Left ventricle myocardium inferior (tissue), 1 donor: ENCODE measurements around the gene KIAA1958. TPM values are rescaled to one million over a fixed set of nuclear protein-coding genes. Genes with fewer than 3 reads are reported as not detected.

Experiments used
- DNase-seq: peaks from one replicate; pipeline ENCODE4 v3.0.0-alpha.2; 2020
- H3K27ac ChIP-seq: fragments of 200-600 bp; replicated peaks from 2 replicates; pipeline ENCODE4 v1.8.0; 2021
- H3K27me3 ChIP-seq: fragments of 200-600 bp; 2 replicates; pipeline ENCODE4 v1.8.0; 2021; ENCODE audit warnings: low read depth
- H3K36me3 ChIP-seq: fragments of 200-600 bp; 2 replicates; pipeline ENCODE4 v1.8.0; 2021
- H3K4me1 ChIP-seq: fragments of 200-600 bp; 2 replicates; pipeline ENCODE4 v1.8.0; 2021
- H3K4me3 ChIP-seq: fragments of 200-600 bp; 2 replicates; pipeline ENCODE4 v1.8.0; 2021; ENCODE audit warnings: mild to moderate bottlenecking, moderate library complexity
- H3K9me3 ChIP-seq: fragments of 200-600 bp; replicated peaks from 2 replicates; pipeline ENCODE4 v1.8.0; 2021
- CTCF ChIP-seq: fragments of 200-600 bp; IDR thresholded peaks from 2 replicates; pipeline ENCODE4 v1.8.0; 2021; ENCODE audit warnings: antibody characterized with exemption, mild to moderate bottlenecking, borderline replicate concordance
- intact Hi-C: fragments of 100-400 bp; cut with micrococcal nuclease; formaldehyde crosslinking; loops from one replicate; pipeline ENCODE4 v1.11.0; 2022
- total RNA-seq: library from RNA; stranded (reverse); fragmentation: NEBNext Ultra II Directional; extraction: Animal tissue kit (Norgen Biotek cat#: 25700); gene quantifications from one replicate; pipeline ENCODE4 v1.2.1, GENCODE V29; 2021
- donor health status: DM: no; HTN: yes; CAD: no; lungs with severe emphysema.

Gene KIAA1958
- total RNA-seq, 1 donor from 2014 or later, result 5.6 TPM

- DNase-seq, result no peak
- peaks cover 34% of the 10 kb centered on the region for H3K36me3 ChIP-seq
- peaks cover 10% of the 10 kb centered on the region for H3K4me1 ChIP-seq
- H3K9me3 ChIP-seq, result no peaks in the 10 kb centered on the region
- no peak for TF ChIP-seq CTCF
- H3K4me3 ChIP-seq, result no peak overlapping the region
- intact Hi-C loops, result no loop called here
- H3K27me3 ChIP-seq, result no peaks in the 10 kb centered on the region
- no peak overlapping the region for H3K27ac ChIP-seq
Measured at GRCh38 chr9:112443636-112444035, 43.0 kb upstream of the KIAA1958 start.

GRCh38 chr9:112445196-112445595 is 41.4 kb upstream of the KIAA1958 start:
- Histone ChIP-seq H3K27ac (no peak overlapping the region), H3K36me3 (peaks cover 27% of the 10 kb centered on the region), H3K9me3 (no peaks in the 10 kb centered on the region), H3K4me3 (no peak overlapping the region), H3K27me3 (no peaks in the 10 kb centered on the region), H3K4me1 (peaks cover 10% of the 10 kb centered on the region)
- DNase-seq, result no peak
- TF ChIP-seq CTCF, result no peak
- intact Hi-C loops, result no loop called here

- Histone ChIP-seq H3K27me3 (no peaks in the 10 kb centered on the region), H3K4me1 (peaks cover 10% of the 10 kb centered on the region), H3K27ac (no peak overlapping the region), H3K9me3 (no peaks in the 10 kb centered on the region), H3K4me3 (no peak overlapping the region), H3K36me3 (peaks cover 18% of the 10 kb centered on the region)
- no peak for TF ChIP-seq CTCF
- DNase-seq, result no peak
- intact Hi-C loops, result no loop called here
Measured at GRCh38 chr9:112446080-112446479, 40.5 kb upstream of the KIAA1958 start.

GRCh38 chr9:112446526-112446925 is 40.1 kb upstream of the KIAA1958 start:
- DNase-seq, result no peak
- Histone ChIP-seq H3K27me3 (no peaks in the 10 kb centered on the region), H3K4me1 (peaks cover 10% of the 10 kb centered on the region), H3K27ac (no peak overlapping the region), H3K9me3 (no peaks in the 10 kb centered on the region), H3K4me3 (no peak overlapping the region), H3K36me3 (peaks cover 14% of the 10 kb centered on the region)
- TF ChIP-seq CTCF, result no peak
- intact Hi-C loops, result no loop called here

GRCh38 chr9:112447283-112447761 is 39.3 kb upstream of the KIAA1958 start:
- Histone ChIP-seq H3K4me1 (peaks cover 10% of the 10 kb centered on the region), H3K36me3 (peaks cover 10% of the 10 kb centered on the region), H3K27me3 (no peaks in the 10 kb centered on the region), H3K27ac (no peak overlapping the region), H3K4me3 (no peak overlapping the region), H3K9me3 (no peaks in the 10 kb centered on the region)
- intact Hi-C loops, result no loop called here
- no peak for DNase-seq
- no peak for TF ChIP-seq CTCF

DNA sequence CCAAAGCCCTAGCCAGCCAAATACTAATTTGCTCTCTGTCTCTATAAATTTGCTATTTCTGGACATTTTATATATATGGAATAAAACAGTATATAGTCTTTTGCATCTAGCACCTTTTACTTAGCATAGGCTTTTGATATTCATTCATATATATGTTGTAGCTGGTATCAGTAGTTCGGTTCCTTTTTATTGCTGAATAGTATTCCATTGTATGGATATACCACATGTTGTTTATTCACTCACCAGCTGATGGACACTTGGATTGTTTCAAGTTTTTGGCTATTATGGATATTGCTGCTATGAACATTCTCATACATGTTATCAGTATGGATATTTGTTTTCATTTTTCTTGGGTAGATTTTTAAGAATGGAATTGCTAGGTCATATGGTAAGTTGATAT is 23.8 kb upstream of the KIAA1958 start:
- no peak for TF ChIP-seq CTCF
- H3K4me1 ChIP-seq, result no peaks in the 10 kb centered on the region
- no peak for DNase-seq
- H3K4me3 ChIP-seq, result no peak overlapping the region
- peaks cover 8% of the 10 kb centered on the region for H3K9me3 ChIP-seq
- H3K27me3 ChIP-seq, result no peaks in the 10 kb centered on the region
- H3K36me3 ChIP-seq, result peaks cover 85% of the 10 kb centered on the region
- H3K27ac ChIP-seq, result no peak overlapping the region
- intact Hi-C loops, result no loop called here
